GM10266 (cell line): ENCODE data around the gene ADAMTS8.
A peak's percentile ranks its signal among the peaks of the same experiment; 100 is the strongest.

Source experiments
- DNase-seq: peaks from one replicate; pipeline ENCODE4 v3.0.0; 2012; ENCODE audit errors: extremely low spot score
- CTCF ChIP-seq: IDR thresholded peaks from 2 replicates; pipeline ENCODE4 v1.5.1; 2012; ENCODE audit warnings: mild to moderate bottlenecking, low read depth; ENCODE audit not compliant: control insufficient read depth, insufficient read depth; ENCODE audit errors: missing control alignments

ADAMTS8 gene

DNA sequence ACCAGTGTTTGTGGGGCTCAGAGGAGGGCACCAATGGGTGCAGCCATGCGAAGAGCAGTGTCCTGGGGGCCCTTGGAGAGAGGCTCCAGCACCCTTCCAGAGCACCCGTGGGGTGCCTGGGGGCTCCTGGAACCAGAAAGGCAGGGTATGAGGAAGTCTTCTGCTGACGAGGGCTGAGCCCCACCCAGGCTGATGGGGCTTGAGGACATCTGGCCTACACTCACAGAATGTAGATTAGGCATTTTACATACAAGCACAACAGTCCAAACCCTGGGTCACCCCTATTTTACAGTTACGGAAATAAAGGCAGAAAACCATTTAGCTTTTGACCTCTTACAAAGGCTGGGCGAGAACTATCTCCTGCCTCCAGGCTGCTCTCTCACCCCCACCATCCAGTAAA is 47.6 kb downstream of the ADAMTS8 start:
- no peak for TF ChIP-seq CTCF
- no peak for DNase-seq

DNA sequence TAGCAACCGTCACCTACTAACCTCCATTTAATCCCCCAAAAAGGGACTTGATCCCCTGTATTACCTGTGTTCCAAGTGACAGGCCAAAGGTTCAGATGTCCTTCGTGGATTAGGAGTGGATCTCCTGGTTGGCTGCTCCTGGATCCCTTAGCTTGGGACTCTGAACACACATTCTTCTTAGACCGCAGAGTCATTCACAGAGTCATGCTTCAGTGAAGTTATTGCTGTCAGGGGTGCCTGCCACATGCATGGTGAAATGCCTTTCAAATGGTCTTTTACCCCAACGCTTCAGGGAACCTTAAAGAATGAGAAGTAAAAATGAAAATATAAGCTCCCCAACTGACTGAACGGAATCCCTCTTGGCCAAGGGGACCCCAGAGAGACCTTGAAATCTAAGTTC is 49.1 kb downstream of the ADAMTS8 start:
- DNase-seq, result no peak
- TF ChIP-seq CTCF, result no peak

GRCh38 chr11:130370845-130371590 is 57.4 kb downstream of the ADAMTS8 start:
- TF ChIP-seq CTCF, result peak; percentile 26
- no peak for DNase-seq

DNA sequence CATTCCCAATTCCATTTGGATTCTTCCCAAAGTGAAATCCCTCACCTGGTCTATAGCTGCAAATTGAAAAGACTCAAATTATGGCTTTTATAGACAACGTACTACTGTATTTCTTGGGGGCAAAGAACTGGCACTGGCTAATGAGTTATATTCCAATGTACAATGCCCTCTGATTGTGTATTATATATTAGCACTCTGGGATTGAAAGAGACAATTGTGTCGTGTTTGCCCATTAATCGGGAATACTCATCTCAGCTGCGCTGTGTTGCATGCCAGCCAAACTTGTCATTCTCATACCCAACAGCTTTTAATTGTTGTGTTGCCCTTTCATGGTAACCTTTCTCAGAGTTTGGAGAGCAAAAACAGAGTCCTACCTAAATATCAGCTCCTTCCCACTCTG is 58.7 kb downstream of the ADAMTS8 start:
- TF ChIP-seq CTCF, result no peak
- no peak for DNase-seq

DNA sequence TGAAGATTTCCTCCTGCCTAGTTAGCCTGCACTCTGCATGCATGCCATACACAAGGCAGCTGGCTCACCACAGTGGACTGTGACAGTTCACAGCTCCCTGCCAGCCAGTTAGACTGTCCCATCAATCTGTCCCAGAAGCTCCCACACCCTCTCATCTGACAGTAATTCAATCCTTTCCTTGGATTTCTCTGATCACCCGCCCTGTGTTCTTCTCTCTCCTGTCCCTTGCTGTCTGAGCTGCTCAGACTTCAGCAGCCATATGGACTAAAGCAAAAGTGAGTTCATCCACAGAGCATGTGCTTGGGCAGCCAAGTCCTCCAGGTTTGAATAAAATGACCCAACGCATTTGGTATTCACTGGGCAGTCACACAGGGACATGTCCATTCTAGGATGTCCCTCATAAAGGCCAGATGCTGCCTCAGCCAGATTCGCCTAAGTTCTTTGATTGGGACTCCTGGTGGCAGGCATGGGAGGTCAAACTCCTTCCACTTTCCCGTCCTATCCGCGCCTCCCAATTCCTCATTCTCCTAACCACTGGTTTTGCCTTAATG is 59.2 kb downstream of the ADAMTS8 start:
- no peak for TF ChIP-seq CTCF
- no peak for DNase-seq

DNA sequence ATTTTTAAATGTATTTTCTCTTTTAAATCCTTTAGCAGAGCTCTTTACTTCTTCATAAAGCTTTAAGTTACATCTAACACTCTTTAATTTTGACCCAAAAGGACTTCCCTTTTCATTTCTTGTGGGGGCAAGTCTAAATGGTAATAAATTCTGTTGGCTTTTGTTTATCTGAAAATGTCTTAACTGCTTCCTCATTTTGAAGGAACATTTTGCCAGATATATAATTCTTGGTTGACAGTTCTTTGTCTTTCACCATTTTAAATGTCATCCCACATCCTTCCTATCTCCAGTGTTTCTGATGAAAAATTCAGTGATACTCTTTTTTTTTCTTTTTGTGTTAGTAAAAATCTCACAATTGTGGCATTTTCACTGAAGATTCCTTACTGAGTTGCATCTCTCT is 69.0 kb downstream of the ADAMTS8 start:
- TF ChIP-seq CTCF, result no peak
- no peak for DNase-seq

DNA sequence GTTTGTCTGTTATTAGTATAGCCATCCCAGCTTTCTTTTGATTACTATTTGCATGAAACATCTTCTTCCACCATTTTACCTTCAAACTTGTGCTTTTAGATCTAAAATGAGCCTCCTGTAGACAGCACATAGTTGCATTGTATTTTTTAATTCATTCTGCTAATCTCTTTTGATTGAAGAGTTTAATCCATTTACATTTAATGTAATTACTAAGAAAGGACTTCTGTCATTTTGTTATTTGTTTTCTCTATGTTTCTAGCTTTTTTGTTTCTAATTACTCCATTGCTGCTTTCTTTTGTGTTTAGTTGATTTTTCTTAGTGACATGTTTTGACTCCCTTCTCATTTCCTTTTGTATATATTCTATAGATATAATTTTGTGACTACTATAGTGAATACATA is 70.0 kb downstream of the ADAMTS8 start:
- TF ChIP-seq CTCF, result no peak
- no peak for DNase-seq
